GM18505 (cell line): Measurements from ENCODE around the gene CDRT15.
"Not testable (repeated sequence)": the region's sequence is repeated elsewhere in the genome, so short reads cannot be mapped to it uniquely, and the experiment has no call there.

Experiments used
- ATAC-seq: cut with Tn5 transposase; IDR thresholded peaks from one replicate; pipeline ENCODE4 v1.9.1; 2021; ENCODE audit not compliant: unreplicated experiment
- POLR2A ChIP-seq: IDR thresholded peaks from 4 replicates; pipeline ENCODE4 v1.6.1; 2011; ENCODE audit warnings: borderline replicate concordance; ENCODE audit not compliant: insufficient read depth, insufficient read length; ENCODE audit errors: extremely low read depth

The CDRT15 gene

DNA sequence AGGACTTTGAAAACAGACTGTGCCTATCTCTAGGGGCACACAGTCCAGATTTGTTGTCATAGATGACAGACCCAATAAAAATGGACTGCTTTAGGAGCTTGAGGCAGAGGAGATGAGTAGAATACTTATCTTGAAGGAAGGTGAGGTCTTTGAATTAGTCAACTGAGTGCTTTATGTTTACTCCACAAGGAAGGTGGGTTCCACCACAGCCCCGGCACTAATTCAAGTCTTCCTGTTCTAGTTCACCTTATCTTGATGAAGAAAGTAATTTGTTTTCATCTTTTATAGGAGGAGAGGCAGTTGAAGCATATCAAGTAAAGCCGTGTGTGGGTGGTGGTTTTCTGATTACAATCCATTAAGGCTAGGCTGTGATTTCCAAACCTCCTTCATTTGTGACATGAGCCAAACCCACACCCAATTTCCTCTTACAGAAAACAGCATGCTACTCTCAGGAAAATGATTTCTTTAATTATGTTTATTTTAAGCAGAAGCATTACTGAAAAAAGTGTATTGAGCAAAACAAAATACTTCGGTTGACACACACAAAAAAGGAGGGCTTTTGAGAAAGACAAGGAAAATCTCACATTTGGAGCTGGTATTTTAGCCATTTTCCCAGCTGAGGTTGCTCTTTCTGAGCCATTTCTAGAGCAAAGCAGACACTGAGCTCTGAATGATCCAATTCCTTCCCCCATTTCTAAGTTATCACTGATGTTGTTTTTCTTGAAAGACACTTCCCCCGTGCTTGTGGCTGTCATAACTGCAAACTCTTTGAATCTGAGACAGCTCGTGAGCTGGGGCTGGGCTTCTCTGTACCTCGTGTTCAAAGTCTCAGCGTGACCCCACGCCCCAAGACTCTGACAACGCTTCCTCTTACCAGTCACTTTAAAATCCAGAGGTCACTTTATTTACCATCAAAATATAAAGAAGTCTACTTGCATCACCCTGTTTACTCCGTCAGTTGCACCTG lies 35.4 kb downstream of the CDRT15 start:
- no peak for TF ChIP-seq POLR2A
- no peak for ATAC-seq

DNA sequence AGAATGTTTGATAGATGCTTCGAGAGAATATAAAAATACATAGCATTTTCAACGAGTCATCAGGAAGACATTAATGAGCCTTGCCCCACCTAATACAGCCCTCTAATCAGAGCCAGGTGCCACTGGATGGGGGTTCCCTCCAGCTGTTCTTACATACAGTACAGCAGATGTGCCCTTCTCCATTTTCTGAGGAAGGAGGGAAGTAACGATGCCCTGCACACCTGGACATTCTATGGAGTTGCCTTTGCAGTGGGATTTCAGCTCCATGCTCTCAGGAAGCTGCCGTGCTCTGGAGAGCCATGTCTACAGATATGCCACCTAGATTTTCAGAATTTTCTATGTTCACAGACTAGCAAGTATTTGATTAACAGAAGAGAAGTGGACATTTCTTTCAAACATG lies 36.3 kb downstream of the CDRT15 start:
- TF ChIP-seq POLR2A, result no peak
- no peak for ATAC-seq

DNA sequence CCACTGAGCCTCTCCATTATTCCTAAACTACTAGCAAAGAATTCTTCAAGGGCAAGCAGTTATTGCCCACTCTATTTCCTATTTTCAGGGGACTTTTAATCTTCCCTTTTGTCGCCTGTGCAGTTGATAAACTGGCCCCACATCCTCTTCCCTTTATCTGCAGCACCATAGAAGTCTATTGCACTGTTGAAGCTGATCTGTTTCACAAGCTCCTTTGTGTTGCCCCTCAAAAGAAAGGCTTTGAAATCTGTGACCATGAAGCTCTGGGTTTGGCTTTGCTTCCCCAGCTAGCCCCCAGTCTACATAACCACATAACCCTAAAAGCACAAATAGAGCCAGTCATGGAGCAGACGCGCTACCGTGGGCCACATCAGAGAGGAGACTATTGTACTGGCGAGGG lies 37.1 kb downstream of the CDRT15 start:
- no peak for TF ChIP-seq POLR2A
- no peak for ATAC-seq

DNA sequence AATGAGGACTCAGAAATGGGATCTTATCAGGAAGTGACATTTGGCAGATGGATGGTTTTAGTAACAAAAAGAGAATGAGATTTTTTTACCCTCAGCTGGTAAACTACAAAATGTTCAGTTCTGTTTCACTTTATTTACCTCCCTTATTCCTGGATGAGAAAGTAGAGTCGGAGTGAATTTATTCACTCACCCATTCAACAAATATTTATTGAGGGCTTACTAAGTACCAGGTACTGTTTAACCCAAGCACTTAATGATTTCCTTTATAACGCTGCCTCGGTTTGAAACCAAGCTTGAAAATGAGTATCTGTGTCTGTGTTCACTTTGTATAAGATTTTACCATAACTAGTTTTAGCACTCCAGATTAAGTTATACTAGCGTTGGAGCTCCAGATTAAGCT lies 38.1 kb downstream of the CDRT15 start:
- no peak for ATAC-seq
- TF ChIP-seq POLR2A, result no peak

DNA sequence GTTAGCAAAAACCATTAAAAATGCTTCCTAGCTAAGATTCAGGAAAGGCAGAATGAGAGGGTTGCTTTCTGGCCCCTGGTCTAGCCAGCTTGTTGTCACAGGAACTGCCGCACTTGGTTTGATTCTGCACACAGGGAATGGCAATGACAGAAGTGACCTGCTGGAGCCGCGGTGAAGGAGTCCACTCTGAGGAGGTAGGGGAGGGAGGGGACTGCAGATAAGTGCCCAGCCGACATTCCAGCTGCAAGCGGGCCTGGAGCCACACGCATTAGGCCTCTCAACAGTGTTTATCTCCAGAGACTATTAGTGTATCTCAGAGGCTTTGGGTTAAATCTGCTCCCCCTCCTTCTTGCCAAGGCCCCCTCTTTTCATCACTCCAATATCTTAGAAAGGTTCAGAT lies 38.6 kb downstream of the CDRT15 start:
- TF ChIP-seq POLR2A, result no peak
- ATAC-seq, result no peak

DNA sequence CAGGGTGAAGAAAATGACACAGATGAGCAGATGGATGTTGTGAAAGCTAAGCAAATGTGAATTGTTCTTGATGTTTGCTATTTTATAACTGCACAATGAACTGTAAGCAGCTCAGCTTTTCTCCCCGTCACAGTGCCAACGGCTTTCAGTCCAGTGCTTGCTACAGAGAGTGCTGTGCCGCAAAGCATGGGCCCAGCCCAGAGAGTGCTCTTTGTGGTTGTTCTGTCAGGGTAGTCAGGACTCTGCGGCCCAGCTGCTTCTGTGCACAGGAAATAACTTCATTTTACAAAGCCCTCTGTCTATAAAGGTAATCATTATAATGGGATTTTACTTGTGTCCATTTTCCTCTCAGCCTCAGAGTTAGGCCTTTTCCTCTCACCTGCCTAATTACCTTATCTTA lies 39.1 kb downstream of the CDRT15 start:
- TF ChIP-seq POLR2A, result no peak
- no peak for ATAC-seq

DNA sequence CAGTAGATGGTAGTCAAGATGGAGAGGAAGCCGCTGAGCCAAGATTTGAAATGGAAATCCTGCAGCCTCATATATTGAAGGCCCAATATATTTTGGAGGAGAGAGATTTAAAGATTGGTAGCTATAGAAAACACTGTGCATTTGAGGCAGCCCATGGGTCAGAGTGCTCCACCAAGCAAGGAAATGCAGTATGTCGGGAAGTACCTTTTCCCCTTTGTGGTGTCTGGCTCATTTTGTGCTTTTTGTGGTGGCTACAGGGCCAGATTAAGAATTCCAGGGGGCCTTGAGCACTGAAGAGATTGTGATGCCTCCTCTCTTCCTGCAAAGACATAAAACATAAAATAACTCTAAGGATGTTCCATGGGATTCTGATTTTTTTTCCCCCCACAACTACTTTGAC lies 39.6 kb downstream of the CDRT15 start:
- ATAC-seq, result no peak
- TF ChIP-seq POLR2A, result no peak

DNA sequence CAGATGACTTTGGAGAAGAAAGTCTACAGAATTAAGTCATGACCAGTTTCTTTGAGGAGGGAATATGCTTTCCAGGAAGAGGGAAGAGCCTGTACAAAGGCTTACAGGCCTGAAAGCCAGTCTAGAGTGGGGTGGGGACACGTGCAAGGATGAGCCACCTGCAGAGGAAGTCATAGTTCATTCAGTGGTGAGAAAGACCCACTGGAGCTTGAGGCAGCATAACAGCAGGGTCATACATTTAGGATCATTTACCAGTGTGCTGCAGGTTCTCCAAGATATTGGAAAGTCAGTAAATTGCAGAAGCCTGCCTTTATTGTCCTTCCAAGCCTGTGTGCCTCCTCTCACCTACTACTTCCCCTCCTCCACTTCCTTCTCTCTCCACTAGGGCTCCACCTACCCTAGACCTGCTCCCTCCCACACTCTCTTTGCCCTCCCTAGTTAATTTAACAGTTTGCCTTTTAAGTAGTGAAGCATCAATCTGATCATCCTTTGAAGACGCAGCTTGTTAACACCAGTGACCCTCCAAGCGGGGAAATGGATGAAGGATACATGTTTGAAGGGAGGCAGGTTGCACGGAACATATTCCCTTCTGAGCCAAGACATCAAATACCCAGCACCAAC lies 40.2 kb downstream of the CDRT15 start:
- no peak for TF ChIP-seq POLR2A
- no peak for ATAC-seq

DNA sequence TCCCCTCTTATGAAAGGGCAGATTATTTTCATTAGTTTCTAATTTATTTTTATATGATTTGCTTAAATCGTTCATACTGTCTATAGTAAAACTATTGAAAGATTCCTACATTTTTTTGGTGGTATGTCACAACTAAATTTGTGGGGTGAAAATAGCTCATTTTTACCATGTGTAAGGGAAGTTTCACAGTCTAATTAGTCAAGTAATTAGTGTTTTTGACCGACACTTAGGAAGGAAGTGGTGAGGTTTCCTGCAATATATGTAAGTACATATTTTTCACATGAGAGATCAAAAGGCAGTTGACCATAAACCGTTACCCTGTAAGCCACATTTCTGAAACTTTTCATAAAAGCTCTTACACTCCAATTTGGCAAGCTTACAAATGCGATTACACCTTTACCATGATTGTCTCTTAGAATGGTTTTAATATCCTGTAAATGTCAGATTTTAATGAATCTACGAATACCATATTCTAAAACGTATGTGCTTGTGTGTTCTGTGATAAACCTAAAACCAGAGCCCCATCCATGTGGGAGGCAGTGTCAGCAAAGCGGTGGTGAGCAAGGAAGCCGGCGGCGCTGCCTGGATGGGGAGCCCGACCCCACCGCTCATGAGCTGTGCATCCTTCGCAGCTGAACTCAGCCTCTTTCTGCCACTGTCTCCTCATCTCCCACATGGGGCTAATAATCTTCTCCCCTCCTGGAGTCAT lies 43.9 kb downstream of the CDRT15 start:
- ATAC-seq, result not testable (repeated sequence)

DNA sequence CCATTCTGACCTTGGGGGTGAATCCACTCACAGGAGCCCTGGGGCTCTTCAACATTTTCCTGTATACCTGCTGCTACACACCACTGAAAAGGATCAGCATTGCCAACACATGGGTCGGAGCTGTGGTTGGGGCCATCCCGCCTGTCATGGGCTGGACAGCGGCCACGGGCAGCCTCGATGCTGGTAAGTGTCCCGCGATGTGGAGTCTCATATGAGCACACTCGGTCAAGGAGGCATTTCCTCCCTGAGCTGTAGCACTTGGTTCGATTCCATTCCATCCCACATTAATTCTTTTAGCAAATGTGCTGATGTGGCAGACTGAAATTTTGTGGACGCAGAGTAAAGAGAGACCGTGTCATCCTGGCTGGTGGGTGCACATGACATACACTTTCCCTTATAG lies 44.6 kb downstream of the CDRT15 start:
- not testable (repeated sequence) for ATAC-seq

DNA sequence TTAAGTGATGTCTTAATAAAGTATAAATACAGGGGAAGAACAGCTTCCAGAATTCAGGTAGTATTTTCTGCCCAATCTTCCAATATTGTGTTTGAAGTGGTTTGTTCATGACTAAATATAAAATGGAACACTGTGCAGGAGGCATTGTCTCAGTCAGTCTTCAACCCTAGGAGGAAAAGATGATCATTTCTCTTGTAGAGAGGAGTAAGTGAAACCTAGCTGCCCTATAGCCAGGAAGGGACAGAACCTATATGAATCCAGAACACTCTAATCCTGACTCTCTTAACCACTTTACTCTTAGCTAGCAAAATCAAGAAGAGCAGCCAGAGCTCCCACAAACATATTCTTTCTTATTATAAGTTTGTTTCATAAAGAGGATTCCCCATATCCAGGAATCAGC lies 45.2 kb downstream of the CDRT15 start:
- ATAC-seq, result not testable (repeated sequence)

DNA sequence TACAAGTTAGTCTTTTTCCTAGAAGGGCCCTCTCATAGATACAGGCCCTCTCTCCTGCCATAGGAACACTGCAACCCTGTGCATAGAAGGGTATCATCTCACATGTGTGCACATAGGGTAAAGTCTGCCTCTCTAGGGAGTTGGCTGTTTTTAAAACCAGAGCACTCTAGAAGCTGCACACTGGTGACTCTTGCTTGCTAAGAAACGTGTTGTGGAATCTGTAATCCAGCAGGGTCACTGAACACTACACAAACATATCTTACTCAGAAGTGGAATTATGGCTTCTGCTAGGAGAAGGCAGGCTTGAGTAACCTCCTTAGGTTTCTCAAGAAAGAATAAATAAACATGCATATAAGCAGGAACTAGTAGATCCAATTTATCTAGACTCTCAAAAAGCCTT lies 45.9 kb downstream of the CDRT15 start:
- ATAC-seq, result not testable (repeated sequence)

DNA sequence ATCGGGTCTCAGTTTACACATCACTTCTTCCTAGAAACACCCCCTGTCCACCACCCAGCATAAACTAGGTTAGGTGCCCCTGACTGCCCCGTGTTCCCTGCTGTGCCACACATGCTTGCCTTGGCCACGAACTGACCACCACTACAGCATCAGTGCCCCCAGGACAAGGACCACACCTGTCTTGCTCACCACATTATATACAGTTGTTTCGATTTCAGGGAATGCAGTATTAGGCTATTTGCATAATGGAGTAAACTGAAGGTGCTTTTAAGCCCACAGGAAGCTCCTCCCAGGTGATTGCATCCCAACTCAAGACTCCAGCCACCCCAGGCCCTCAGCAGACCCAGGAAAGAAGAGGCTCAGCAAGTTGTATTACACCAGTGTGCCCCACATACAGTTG lies 50.2 kb downstream of the CDRT15 start:
- ATAC-seq, result not testable (repeated sequence)
